Ovary (tissue), 9 donors: ENCODE data around the gene VDR. TPM values are rescaled to one million over a fixed set of nuclear protein-coding genes. Genes with fewer than 3 reads are reported as not detected.
"Not testable (repeated sequence)": the region's sequence is repeated elsewhere in the genome, so short reads cannot be mapped to it uniquely, and the experiment has no call there.

Source experiments
- DNase-seq, 5 donors: peaks; one replicate each; pipeline ENCODE4 v3.0.0-alpha.2; 2019 to 2020
- H3K27ac ChIP-seq, 2 donors: fragments of 200-600 bp; one replicate each; pipeline versions ENCODE4 v1.5.1 to v1.8.0; 2019 to 2022
- H3K27me3 ChIP-seq: fragments of 200-600 bp; one replicate; pipeline ENCODE4 v1.8.0; 2022
- H3K36me3 ChIP-seq: fragments of 200-600 bp; sonication (generic); one replicate; pipeline ENCODE4 v1.5.1; 2019
- H3K4me1 ChIP-seq: one replicate; pipeline ENCODE4 v1.8.1; 2013; ENCODE audit warnings: mild to moderate bottlenecking, moderate library complexity; ENCODE audit not compliant: insufficient read depth
- H3K4me3 ChIP-seq: fragments of 200-600 bp; sonication (generic); one replicate; pipeline ENCODE4 v1.5.1; 2017
- H3K9me3 ChIP-seq, 2 donors: fragments of 200-600 bp in 1 of 2; sonication (generic) in 1 of 2; one replicate each; pipeline versions ENCODE4 v1.5.1 to v1.8.1; 2013 to 2019; ENCODE audit warnings: mild to moderate bottlenecking in 1 of 2, moderate library complexity in 1 of 2
- EP300 ChIP-seq: sonication (generic); formaldehyde crosslinking; IDR thresholded peaks from one replicate; pipeline ENCODE4 v1.6.1; 2017; ENCODE audit warnings: antibody characterized with exemption
- POLR2A ChIP-seq: fragments of 450-650 bp; IDR thresholded peaks from one replicate; pipeline ENCODE4 v1.6.1; 2017; ENCODE audit warnings: antibody characterized with exemption, mild to moderate bottlenecking, moderate library complexity
- WGBS, 3 donors: extraction: QIAGEN DNeasy Blood & Tissue Kit in 1 of 3; methylation state at CpG; one replicate each; pipeline versions ENCODE4 v1.1.5 to v1.1.7; 2013 to 2017; 5-methylcytosine and 5-hydroxymethylcytosine counted together
- intact Hi-C, 4 donors: fragments of 100-400 bp; cut with DNase I; formaldehyde crosslinking; loops; one replicate each; pipeline versions ENCODE4 v1.11.0 to v1.15.1; 2022 to 2023
- polyA plus RNA-seq, 2 donors: library from polyadenylated mRNA; stranded (reverse); fragments of 200-250 nt in 1 of 2; fragments of 350-450 nt in 1 of 2; fragmentation: Illumina TruSeq in 1 of 2; extraction: RNeasy Lipid Tissue Mini Kit (QIAGEN cat#74804) in 1 of 2; gene quantifications; one replicate each; pipeline ENCODE4 v1.2.3, GENCODE V29; 2013 to 2014
- total RNA-seq, 7 donors: library from RNA; depleted of rRNA in 2 of 7; stranded (reverse); fragments of >200 nt in 2 of 7; fragmentation: NEBNext Ultra II Directional in 3 of 7; extraction: Animal tissue kit (Norgen Biotek cat#: 25700) in 3 of 7; gene quantifications; one replicate each; pipeline versions ENCODE4 v1.1.0 to v1.2.4, GENCODE V29; 2016 to 2023
- TF ChIP-seq, protein P1 (sequence below), 3 donors: fragments of 450-650 bp in 2 of 3; fragments of 200-600 bp in 1 of 3; IDR thresholded peaks; one replicate each; pipeline versions ENCODE4 v1.5.1 to v1.8.0; 2016 to 2022; ENCODE audit warnings: antibody characterized with exemption in 3 of 3, mild to moderate bottlenecking in 1 of 3
- donor health status: DM: no; HTN: no; CAD: no; lungs with moderate emphysema.
- donor health status: DM: no; HTN: no; CAD: no.
- donor health status: Bipolar disorder and iron deficiency.
- donor health status: DM: yes; HTN: yes; CAD: no.
- donor health status: DM: no; HTN: no; CAD: no.
- donor health status: DM: yes; HTN: yes; CAD: no.

The VDR gene
- total and polyA plus RNA-seq, 9 donors: 0.31 to 2.7 (median 1.1) TPM

DNA sequence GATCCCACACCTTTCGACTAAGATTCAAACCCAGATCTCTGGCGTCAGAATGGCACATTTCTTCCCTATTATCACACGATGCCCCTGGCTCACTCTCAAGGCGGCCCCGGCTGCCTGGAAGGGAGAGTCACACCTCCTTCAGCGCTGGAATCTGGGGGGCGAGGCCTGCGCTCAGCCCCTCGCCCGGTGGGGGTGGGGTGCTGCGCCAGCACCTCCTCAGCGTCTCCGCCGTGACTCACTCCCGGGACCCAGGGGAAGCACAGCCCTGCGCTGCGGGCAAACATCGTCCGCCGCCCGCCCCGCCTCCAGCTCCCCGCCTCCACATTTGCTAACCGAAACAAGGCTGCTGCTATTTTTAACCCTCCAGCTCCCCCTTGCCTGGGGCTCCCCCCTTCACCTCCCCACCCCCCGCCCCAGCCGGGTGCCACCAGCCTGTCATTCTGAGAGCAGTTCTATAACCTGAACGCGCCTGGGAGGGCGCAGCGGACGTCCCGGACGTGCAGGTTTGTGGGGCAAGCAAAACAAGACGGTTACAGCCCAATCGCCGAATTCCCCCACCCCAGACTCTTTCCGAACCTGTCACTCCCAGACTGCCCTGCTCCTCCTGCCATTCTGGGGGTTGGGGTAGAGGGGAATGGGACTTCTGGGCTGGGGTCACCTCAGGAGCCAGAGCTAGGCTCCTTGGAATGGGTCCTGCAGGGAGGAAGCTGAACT, 91.8 kb downstream of the VDR start:
- no peaks in the 10 kb centered on the region for H3K9me3 ChIP-seq
- H3K36me3 ChIP-seq: no peaks in the 10 kb centered on the region
- H3K4me3 ChIP-seq: peak overlapping the region; percentile 36
- H3K27me3 ChIP-seq: no peaks in the 10 kb centered on the region
- H3K4me1 ChIP-seq: peaks cover 48% of the 10 kb centered on the region
- peak; percentile 91 to 93 (median 92) for DNase-seq
- TF ChIP-seq EP300 (no peak), POLR2A (peak; percentile 52)
- intact Hi-C loops: loop anchor here in 1 of 4 donors (10.0 kb wide), 1 partner anchor 728 kb away; no protein-coding TSS in a partner anchor
- WGBS, 3 donors: 1 to 3% (median 1%) methylated on average over 17 to 37 of the region's 37 CpGs
- peak overlapping the region; percentile 97 to 98 for H3K27ac ChIP-seq

DNA sequence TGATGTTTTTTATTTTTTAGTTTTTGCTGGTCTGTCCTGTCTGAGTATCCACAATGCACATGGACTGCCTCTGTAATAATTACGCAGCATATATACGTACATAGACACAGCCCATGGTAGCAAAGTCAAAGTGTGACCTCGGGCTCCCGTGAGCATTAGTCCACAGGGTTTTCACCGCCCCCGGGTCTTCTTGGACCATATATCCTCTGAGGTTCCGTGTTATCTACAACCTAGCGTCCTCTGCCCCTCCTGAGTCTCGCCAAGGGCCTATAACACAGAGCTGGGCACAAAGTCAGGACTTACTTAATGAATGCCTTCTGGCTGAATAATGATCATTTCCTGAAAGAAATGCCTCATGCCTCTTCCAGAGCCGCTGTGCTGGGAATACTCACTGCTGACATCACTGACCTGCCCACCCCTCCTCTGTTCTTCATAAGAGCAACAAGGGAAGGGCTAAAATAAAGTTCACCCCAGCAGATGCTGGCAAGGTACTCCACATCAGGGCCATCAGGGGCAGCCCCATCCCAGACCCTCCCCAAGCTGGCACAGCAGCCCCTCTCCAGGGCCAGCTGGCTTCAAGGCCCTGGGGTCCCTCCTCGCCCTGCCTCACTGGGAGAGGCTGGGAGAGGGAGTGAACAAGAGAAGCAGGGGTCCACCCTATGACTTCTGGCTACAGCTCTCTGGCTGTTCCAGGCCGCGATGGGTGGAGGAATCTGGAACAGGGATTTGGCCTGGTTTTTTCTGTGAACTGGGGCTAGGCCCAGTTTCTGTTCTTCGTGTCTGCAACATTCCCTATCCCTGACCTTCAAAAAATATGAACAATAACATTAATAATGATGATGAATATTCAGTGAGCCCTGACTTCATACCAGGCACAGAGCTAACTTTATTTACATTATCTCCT, 93.0 kb downstream of the VDR start:
- intact Hi-C loops: loop anchor here in 1 of 4 donors (10.0 kb wide), 1 partner anchor 727 kb away; no protein-coding TSS in a partner anchor
- TF ChIP-seq, protein P1, sequence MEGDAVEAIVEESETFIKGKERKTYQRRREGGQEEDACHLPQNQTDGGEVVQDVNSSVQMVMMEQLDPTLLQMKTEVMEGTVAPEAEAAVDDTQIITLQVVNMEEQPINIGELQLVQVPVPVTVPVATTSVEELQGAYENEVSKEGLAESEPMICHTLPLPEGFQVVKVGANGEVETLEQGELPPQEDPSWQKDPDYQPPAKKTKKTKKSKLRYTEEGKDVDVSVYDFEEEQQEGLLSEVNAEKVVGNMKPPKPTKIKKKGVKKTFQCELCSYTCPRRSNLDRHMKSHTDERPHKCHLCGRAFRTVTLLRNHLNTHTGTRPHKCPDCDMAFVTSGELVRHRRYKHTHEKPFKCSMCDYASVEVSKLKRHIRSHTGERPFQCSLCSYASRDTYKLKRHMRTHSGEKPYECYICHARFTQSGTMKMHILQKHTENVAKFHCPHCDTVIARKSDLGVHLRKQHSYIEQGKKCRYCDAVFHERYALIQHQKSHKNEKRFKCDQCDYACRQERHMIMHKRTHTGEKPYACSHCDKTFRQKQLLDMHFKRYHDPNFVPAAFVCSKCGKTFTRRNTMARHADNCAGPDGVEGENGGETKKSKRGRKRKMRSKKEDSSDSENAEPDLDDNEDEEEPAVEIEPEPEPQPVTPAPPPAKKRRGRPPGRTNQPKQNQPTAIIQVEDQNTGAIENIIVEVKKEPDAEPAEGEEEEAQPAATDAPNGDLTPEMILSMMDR (IDR thresholded peaks at IDR 0.05): no peak
- TF ChIP-seq POLR2A (no peak), EP300 (peak; percentile 85)
- Histone ChIP-seq H3K27me3 (no peaks in the 10 kb centered on the region), H3K4me3 (peak overlapping the region; percentile 36), H3K27ac (peak overlapping the region; percentile 97 to 98), H3K36me3 (no peaks in the 10 kb centered on the region), H3K9me3 (no peaks in the 10 kb centered on the region), H3K4me1 (peaks cover 49% of the 10 kb centered on the region)
- peak; percentile 81 to 88 (median 83) for DNase-seq
- WGBS, 3 donors: 9 to 11% (median 10%) methylated on average over 13 to 14 of the region's 14 CpGs

DNA sequence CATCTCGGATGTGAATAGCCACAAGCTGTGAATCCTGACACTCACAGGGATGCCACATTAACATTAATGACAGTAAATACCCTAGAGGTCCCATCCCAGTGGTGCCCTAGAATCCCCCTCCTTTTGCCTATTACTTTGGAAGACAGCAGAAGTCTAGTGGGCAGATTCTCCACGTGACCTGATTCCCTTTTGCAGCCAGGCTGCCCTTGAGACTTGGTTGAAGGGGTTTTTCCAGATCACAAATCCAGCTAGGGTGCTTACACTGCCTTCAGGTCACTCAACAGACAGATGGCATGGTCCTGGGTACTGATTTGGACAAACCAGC, 93.8 kb downstream of the VDR start:
- H3K9me3 ChIP-seq: no peaks in the 10 kb centered on the region
- intact Hi-C loops: loop anchor here in 1 of 4 donors (10.0 kb wide), 1 partner anchor 726 kb away; no protein-coding TSS in a partner anchor
- no peak for DNase-seq
- H3K36me3 ChIP-seq: no peaks in the 10 kb centered on the region
- no peak overlapping the region for H3K4me3 ChIP-seq
- H3K27ac ChIP-seq: peak overlapping the region; percentile 7 to 98
- no peaks in the 10 kb centered on the region for H3K27me3 ChIP-seq
- 59 to 82% (median 64%) methylated on average over 2 of the region's 2 CpGs for WGBS, 3 donors
- H3K4me1 ChIP-seq: peaks cover 45% of the 10 kb centered on the region
- TF ChIP-seq, protein P1 (IDR thresholded peaks at IDR 0.05): no peak
- TF ChIP-seq EP300 (no peak), POLR2A (no peak)

DNA sequence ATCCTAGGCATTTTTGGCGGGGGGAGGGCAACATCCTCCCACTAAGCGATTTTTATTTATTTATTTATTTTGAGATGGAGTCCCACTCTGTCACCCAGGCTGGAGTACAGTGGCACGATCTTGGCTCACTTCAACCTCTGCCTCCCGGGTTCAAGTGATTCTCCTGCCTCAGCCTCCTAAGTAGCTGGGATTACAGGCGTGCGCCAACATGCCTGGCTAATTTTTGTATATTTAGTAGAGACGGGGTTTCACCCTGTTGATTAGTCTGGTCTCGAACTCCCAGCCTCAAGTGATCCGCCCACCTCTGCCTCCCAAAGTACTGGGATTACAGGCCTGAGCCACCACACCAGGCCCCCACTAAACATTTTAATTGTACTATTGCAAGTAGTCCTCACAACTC, 95.3 kb downstream of the VDR start:
- 89 to 93% (median 92%) methylated on average over 9 of the region's 9 CpGs for WGBS, 3 donors
- Histone ChIP-seq H3K27ac (peak overlapping the region in 1 of 2 donors; percentile 98), H3K4me1 (peaks cover 50% of the 10 kb centered on the region)
- DNase-seq, H3K36me3 ChIP-seq, H3K4me3 ChIP-seq, H3K27me3 ChIP-seq, intact Hi-C loops, H3K9me3 ChIP-seq: not testable (repeated sequence)

DNA sequence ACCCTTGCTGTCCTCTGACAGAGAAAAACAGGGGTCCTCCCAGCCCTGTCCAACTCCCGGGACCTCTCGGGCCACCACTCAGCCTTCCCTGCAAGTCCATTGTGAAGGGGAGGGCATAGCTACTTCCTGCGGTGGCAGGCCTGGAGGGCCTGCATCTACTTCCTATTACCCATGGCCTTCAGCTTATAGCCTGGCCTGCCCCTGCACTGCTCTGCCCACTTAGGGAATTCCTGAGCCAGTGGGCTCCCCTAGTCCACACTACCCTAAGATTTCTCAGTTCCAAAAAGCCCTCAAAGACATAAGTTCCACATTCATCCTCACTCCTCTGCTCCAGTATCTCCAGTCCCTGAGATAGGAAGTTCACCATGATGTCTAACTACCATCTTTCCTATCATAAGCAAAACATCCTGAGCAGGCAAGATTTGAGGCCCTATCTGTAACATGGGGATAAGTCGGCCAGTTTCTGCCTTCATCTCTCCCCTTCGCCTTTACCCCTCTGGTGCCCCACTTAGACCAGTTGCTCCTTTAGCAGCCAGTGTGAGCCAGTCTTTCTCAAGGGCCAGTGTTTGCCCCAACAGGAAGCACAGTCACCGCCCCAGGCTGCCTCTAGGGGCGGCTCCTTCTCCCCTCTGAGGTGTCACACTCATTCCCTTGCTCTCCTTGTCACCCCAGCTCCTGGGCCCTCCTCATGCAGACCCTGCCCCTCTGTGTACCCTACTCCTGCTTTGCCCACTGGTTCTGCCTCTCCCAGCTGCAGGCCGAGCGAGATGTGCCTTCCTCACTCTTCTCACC, 96.0 kb downstream of the VDR start:
- Histone ChIP-seq H3K27me3 (no peaks in the 10 kb centered on the region), H3K9me3 (no peaks in the 10 kb centered on the region), H3K4me3 (no peak overlapping the region), H3K4me1 (peaks cover 45% of the 10 kb centered on the region), H3K27ac (peak overlapping the region; percentile 11 to 98), H3K36me3 (no peaks in the 10 kb centered on the region)
- TF ChIP-seq, protein P1 (IDR thresholded peaks at IDR 0.05): no peak
- TF ChIP-seq EP300: no peak
- no peak for TF ChIP-seq POLR2A
- DNase-seq: no peak
- intact Hi-C loops: no loop called here
- 77 to 83% (median 78%) methylated on average over 9 of the region's 9 CpGs for WGBS, 3 donors
